Measurements from ENCODE around the gene NRXN2. TPM values are rescaled to one million over a fixed set of nuclear protein-coding genes. Genes with fewer than 3 reads are reported as not detected.

The NRXN2 gene
- total RNA-seq, 2 experiments from 2014 or later, result 0.13 to 0.34 TPM

DNA sequence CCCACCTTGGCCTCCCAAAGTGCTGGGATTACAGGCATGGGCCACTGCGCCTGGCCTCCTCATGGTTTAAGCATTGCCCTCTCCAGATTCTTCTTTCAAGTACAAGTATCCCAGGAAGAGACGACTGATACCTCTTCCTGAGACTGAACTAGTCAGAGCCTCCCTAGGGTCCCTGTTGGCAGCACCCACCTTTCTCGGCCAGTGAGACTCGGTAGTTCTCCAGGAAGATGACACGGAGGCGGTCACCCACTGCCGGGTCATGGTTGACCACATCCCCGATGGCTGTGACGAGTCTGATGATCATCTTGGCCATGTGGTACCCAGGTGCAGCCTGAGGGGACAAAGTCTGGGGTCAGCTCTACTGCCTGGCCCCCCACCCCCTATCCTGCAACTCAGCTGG lies 28.1 kb upstream of the NRXN2 start:
- ATAC-seq (no peak), DNase-seq (no peak)
- no peaks in the 10 kb centered on the region for H3K9me3 Mint-ChIP-seq (ENCODE audit: insufficient read depth)
- H3K27ac Mint-ChIP-seq, result no peak overlapping the region
- peaks cover 13% of the 10 kb centered on the region for H3K36me3 Mint-ChIP-seq (ENCODE audit: low read depth)
- H3K4me3 Mint-ChIP-seq, result no peak overlapping the region
- H3K4me1 Mint-ChIP-seq (ENCODE audit: low read depth), result peaks cover 35% of the 10 kb centered on the region
- CTCF ChIA-PET, result interaction anchor here (1.4 to 11.9 kb wide), 2 partner anchors 8 to 11 kb away, joined by 3 to 149 read pairs; partner anchors contain the start of gene PYGM
- POLR2A ChIA-PET, result interaction anchor here (2.2 kb wide), 1 partner anchor 13 kb away, joined by 9 read pairs; no protein-coding TSS in a partner anchor
- no peaks in the 10 kb centered on the region for H3K27me3 Mint-ChIP-seq (ENCODE audit: low read depth)

DNA sequence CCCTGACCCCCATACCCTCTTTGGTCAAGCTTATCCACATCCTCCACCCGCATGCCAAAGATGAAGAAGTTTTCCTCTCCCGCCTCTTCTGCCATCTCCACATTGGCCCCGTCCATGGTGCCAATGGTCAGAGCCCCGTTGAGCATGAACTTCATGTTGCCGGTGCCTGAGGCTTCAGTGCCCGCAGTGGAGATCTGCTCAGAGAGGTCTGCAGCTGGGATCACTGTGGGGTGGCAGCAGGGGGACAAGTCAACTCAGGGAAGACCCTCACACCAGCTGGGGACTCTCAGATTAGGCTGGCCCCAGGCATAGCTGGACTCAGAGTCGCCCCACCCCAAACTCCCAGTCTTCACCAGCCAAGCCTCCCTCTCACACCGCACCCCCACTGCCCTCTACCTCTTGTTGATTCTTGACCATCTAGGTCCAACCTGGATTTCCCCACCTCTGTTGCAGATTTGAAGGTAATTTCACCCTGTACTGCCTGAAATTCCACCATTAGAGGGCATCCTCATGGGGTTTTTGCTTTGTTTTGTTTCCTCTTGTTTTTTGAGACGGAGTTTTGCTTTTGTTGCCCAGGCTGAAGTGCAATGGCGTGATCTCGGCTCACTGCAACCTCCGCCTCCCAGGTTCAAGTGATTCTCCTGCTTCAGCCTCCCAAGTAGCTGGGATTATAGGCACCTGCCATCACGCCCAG lies 27.5 kb upstream of the NRXN2 start:
- ChIA-PET POLR2A (no interaction called here), CTCF (interaction anchor here (11.9 kb wide), 1 partner anchor 12 kb away, joined by 149 read pairs; the partner anchor contains the start of gene PYGM)
- Mint-ChIP-seq H3K36me3 (ENCODE audit: low read depth) (peaks cover 14% of the 10 kb centered on the region), H3K4me3 (no peak overlapping the region), H3K4me1 (ENCODE audit: low read depth) (peaks cover 36% of the 10 kb centered on the region), H3K27me3 (ENCODE audit: low read depth) (no peaks in the 10 kb centered on the region), H3K9me3 (ENCODE audit: insufficient read depth) (no peaks in the 10 kb centered on the region), H3K27ac (peak overlapping the region; percentile 79)
- DNase-seq (no peak), ATAC-seq (no peak)

DNA sequence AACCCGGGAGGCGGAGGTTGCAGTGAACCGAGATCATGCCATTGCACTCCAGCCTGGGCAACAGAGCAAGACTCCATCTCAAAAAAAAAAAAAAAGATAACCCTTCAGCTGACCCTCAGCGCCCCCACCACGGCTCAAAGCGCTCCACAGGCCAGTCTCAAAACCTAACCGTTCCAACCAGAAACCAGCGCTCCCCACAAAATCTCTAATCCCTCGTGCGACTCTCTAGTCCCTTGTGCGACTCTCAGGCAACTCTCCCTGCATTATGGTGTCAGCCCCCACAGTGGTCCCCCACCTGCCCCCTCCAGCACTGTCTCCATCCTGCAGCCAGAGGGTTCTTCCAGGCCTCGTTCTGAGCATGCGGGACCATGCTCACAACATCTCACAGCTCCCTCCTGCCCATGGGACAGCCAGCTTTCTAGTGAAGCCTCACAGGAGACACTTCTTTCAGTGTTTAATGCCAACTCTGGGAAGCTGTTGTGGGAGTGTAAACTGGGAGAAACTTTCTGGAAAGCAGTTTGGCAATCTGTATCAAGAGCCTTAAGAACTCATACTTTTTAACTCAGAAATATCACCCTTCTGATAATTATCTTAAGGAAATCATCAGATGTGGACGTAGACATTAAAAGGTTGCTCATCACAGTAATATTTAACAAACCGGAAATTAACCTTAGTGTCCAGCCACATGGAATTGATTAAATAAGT lies 25.1 kb upstream of the NRXN2 start:
- POLR2A ChIA-PET, result interaction anchor here (1.1 to 6.0 kb wide), 3 partner anchors 10 to 28 kb away, joined by 3 to 102 read pairs (median 4); no protein-coding TSS in a partner anchor
- CTCF ChIA-PET, result interaction anchor here (1.3 to 11.9 kb wide), 5 partner anchors 9 to 59 kb away, joined by 3 to 149 read pairs (median 6); partner anchors contain the start of gene PYGM
- ATAC-seq, result no peak
- no peak for DNase-seq
- Mint-ChIP-seq H3K27ac (peak overlapping the region; percentile 17), H3K27me3 (ENCODE audit: low read depth) (no peaks in the 10 kb centered on the region), H3K36me3 (ENCODE audit: low read depth) (peaks cover 19% of the 10 kb centered on the region), H3K9me3 (ENCODE audit: insufficient read depth) (no peaks in the 10 kb centered on the region), H3K4me1 (ENCODE audit: low read depth) (peaks cover 47% of the 10 kb centered on the region), H3K4me3 (no peak overlapping the region)

GRCh38 chr11:64746486-64746885 lies 23.5 kb upstream of the NRXN2 start:
- ChIA-PET POLR2A (interaction anchor here (0.6 to 6.0 kb wide), 3 partner anchors 14 to 1918 kb away, joined by 3 to 102 read pairs (median 12); partner anchors contain the start of gene PYGM), CTCF (interaction anchor here (1.3 to 11.9 kb wide), 5 partner anchors 10 to 58 kb away, joined by 3 to 149 read pairs (median 6); partner anchors contain the start of gene PYGM)
- ATAC-seq (no peak), DNase-seq (no peak)
- Mint-ChIP-seq H3K36me3 (ENCODE audit: low read depth) (peaks cover 21% of the 10 kb centered on the region), H3K27ac (peak overlapping the region; percentile 77), H3K9me3 (ENCODE audit: insufficient read depth) (no peaks in the 10 kb centered on the region), H3K4me3 (peak overlapping the region; percentile 52), H3K27me3 (ENCODE audit: low read depth) (no peaks in the 10 kb centered on the region), H3K4me1 (ENCODE audit: low read depth) (peaks cover 50% of the 10 kb centered on the region)

DNA sequence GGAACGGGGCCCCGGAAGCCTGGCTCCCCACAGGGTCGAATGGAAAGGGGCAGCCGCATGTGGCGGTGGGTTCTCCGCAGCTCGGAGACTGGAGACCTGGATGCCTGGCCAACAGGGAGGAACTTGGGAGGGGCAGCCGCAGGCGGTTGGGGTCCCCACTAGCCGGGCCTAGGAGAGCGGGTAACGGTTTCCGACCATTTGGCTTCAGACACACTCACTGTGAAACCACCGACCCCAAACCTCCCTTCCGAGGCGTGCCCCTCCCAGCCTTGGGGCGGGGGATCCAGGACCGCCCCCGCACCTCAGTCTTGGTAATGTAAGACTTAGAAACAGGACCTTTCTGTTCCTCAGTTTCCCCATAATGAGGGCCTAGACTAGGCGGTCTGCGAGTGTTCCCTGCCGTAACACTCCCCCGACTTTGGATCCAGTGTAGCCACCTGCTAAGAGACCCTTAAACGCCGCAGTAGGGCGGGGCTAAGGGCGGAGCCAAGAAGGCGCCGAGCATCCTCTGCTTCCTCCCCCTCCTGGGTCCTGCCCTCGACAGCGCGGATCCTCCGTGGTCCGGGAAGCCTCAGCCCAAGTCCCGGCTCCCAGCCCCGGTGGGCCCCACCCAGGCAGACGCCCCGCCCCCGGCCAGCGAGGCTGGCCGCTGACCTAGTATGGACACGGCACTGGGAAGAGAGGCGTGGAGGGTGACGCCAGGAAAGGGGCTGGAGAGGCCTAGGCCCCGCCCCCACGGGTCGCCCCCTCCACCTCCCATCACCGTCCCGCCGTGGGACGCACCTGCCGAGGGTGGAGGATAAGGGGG lies 22.7 kb upstream of the NRXN2 start:
- Mint-ChIP-seq H3K27ac (peak overlapping the region; percentile 97), H3K4me3 (peak overlapping the region; percentile 90), H3K27me3 (ENCODE audit: low read depth) (no peaks in the 10 kb centered on the region), H3K9me3 (ENCODE audit: insufficient read depth) (no peaks in the 10 kb centered on the region), H3K4me1 (ENCODE audit: low read depth) (peaks cover 52% of the 10 kb centered on the region), H3K36me3 (ENCODE audit: low read depth) (peaks cover 24% of the 10 kb centered on the region)
- CTCF ChIA-PET, result interaction anchor here (1.9 to 11.9 kb wide), 5 partner anchors 12 to 57 kb away, joined by 8 to 149 read pairs (median 28); partner anchors contain the start of genes PYGM and SF1
- DNase-seq (peak; percentile 92), ATAC-seq (peak; percentile 52)
- POLR2A ChIA-PET, result interaction anchor here (0.7 to 6.0 kb wide), 12 partner anchors 10 to 1904 kb away, joined by 3 to 102 read pairs (median 9); partner anchors contain the start of genes MEN1, PYGM and SF1

DNA sequence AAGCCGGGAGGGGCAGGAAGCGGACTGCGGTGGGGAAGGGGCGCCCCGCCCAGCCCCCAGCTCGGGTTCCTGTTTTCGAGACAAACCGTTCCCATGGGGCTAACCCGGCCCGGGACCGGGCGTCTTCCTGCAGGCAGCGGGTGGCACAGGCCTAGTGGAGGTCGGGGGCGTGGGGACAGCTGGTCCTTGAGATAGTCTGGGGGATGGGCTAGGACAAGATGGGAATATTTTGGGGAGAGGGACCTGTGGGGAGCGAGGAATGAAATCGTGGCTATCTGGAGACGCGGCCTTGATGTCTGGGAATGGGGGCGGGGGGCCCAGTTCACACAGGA lies 22.2 kb upstream of the NRXN2 start:
- POLR2A ChIA-PET, result interaction anchor here (0.7 to 6.0 kb wide), 13 partner anchors 10 to 1904 kb away, joined by 3 to 102 read pairs (median 6); partner anchors contain the start of genes MEN1, PYGM, SF1 and TRMT112
- DNase-seq (peak; percentile 92), ATAC-seq (peak; percentile 22)
- Mint-ChIP-seq H3K27ac (peak overlapping the region; percentile 97), H3K27me3 (ENCODE audit: low read depth) (no peaks in the 10 kb centered on the region), H3K4me3 (peak overlapping the region; percentile 90), H3K4me1 (ENCODE audit: low read depth) (peaks cover 47% of the 10 kb centered on the region), H3K36me3 (ENCODE audit: low read depth) (peaks cover 25% of the 10 kb centered on the region), H3K9me3 (ENCODE audit: insufficient read depth) (no peaks in the 10 kb centered on the region)
- CTCF ChIA-PET, result interaction anchor here (1.5 to 11.9 kb wide), 7 partner anchors 11 to 56 kb away, joined by 5 to 149 read pairs (median 14); partner anchors contain the start of genes PYGM and SF1

GRCh38 chr11:64744544-64745188 lies 21.7 kb upstream of the NRXN2 start:
- ATAC-seq, result peak; percentile 1
- peaks cover 27% of the 10 kb centered on the region for H3K36me3 Mint-ChIP-seq (ENCODE audit: low read depth)
- ChIA-PET POLR2A (interaction anchor here (0.6 to 6.0 kb wide), 15 partner anchors 10 to 1903 kb away, joined by 3 to 102 read pairs (median 6); partner anchors contain the start of genes MEN1, PYGM, SF1 and TRMT112), CTCF (interaction anchor here (0.9 to 11.9 kb wide), 14 partner anchors 9 to 104 kb away, joined by 3 to 149 read pairs (median 8); partner anchors contain the start of genes PYGM and SF1)
- H3K4me3 Mint-ChIP-seq, result peak overlapping the region; percentile 90
- peaks cover 45% of the 10 kb centered on the region for H3K4me1 Mint-ChIP-seq (ENCODE audit: low read depth)
- H3K9me3 Mint-ChIP-seq (ENCODE audit: insufficient read depth), result no peaks in the 10 kb centered on the region
- H3K27me3 Mint-ChIP-seq (ENCODE audit: low read depth), result no peaks in the 10 kb centered on the region
- peak; percentile 42 for DNase-seq
- peak overlapping the region; percentile 97 for H3K27ac Mint-ChIP-seq

GRCh38 chr11:64743591-64744543 lies 20.9 kb upstream of the NRXN2 start, which contains the start of gene RASGRP2:
RASGRP2 (minus strand) TSS chr11:64744142; CDS start chr11:64742866, 1,276 bp downstream.
- H3K4me1 Mint-ChIP-seq (ENCODE audit: low read depth), result peaks cover 45% of the 10 kb centered on the region
- POLR2A ChIA-PET, result interaction anchor here (0.5 to 6.0 kb wide), 15 partner anchors 9 to 1565 kb away, joined by 3 to 102 read pairs (median 6); partner anchors contain the start of genes MEN1, PYGM, SF1 and TRMT112

GRCh38 chr11:64742889-64743590 lies 20.0 kb upstream of the NRXN2 start:
- Mint-ChIP-seq H3K4me1 (ENCODE audit: low read depth) (peaks cover 42% of the 10 kb centered on the region), H3K36me3 (ENCODE audit: low read depth) (peaks cover 32% of the 10 kb centered on the region), H3K9me3 (ENCODE audit: insufficient read depth) (no peaks in the 10 kb centered on the region), H3K4me3 (peak overlapping the region; percentile 84), H3K27me3 (ENCODE audit: low read depth) (no peaks in the 10 kb centered on the region), H3K27ac (no peak overlapping the region)
- ChIA-PET POLR2A (interaction anchor here (1.0 to 6.0 kb wide), 8 partner anchors 21 to 67 kb away, joined by 4 to 102 read pairs (median 12); partner anchors contain the start of genes MEN1 and SF1), CTCF (interaction anchor here (0.7 to 11.9 kb wide), 18 partner anchors 9 to 106 kb away, joined by 3 to 149 read pairs (median 5); partner anchors contain the start of genes CDC42BPG, PYGM and SF1)
- peak; percentile 78 for DNase-seq
- peak; percentile 24 for ATAC-seq

More at GRCh38 chr11:64743591-64744543, 20.9 kb upstream of the NRXN2 start, which contains the start of gene RASGRP2:
- peak; percentile 48 for ATAC-seq
- Mint-ChIP-seq H3K36me3 (ENCODE audit: low read depth) (peaks cover 32% of the 10 kb centered on the region), H3K27ac (peak within 1 kb of the TSS; percentile 85), H3K9me3 (ENCODE audit: insufficient read depth) (no peaks in the 10 kb centered on the region), H3K27me3 (ENCODE audit: low read depth) (no peaks in the 10 kb centered on the region), H3K4me3 (peak within 1 kb of the TSS; percentile 84)
- CTCF ChIA-PET, result interaction anchor here (0.9 to 11.9 kb wide), 19 partner anchors 8 to 105 kb away, joined by 3 to 149 read pairs (median 7); partner anchors contain the start of genes CDC42BPG, PYGM and SF1
- peak; percentile 94 for DNase-seq
